HG02642 (cell line): ENCODE data around the gene GSE1.

Source experiments
- ATAC-seq: cut with Tn5 transposase; IDR thresholded peaks from one replicate; pipeline ENCODE4 v1.9.1; 2021; ENCODE audit warnings: mild to moderate bottlenecking; ENCODE audit not compliant: unreplicated experiment, poor library complexity

Gene GSE1

DNA sequence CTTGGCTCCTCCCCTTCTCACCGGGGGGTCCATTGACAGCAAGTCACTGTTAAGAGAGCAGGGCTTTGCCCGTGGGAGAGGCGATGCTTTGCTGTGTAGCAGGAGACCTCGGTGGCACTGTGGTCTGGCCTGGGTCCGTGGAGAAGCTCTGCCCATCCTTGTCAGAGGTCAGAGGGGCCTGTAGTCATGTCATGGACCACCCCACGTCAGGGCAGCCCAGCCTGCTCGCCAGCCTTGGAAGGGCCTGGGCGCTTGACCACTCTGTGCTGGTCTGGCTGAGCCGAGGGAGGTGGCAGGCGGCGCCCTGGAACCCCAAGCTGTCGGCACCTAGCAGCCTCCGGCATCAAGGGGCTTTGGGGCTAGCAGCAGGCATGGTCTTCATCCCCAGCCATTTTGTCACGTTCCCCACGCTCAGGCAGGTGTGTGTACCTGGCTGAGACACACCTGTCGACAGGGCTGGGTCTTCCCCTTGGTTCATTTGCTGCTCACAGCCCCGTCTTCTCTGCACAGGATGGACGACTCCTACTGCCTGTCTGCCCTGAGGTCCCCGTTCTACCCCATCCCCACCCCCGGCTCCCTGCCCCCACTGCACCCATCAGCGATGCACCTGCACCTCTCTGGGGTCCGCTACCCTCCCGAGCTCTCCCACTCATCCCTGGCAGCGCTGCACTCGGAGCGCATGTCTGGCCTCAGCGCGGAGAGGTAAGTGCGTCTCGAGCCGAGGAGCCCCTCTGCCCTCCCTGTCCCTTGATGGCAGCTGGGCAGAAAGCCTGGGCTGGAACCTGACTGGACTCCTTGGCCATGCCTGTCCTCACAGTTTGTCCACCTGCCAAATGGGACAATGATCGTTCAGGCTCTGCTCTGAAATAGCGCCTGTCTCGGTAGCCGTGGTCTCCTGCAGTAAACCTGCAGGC lies 42.4 kb downstream of the GSE1 start:
- no peak for ATAC-seq

DNA sequence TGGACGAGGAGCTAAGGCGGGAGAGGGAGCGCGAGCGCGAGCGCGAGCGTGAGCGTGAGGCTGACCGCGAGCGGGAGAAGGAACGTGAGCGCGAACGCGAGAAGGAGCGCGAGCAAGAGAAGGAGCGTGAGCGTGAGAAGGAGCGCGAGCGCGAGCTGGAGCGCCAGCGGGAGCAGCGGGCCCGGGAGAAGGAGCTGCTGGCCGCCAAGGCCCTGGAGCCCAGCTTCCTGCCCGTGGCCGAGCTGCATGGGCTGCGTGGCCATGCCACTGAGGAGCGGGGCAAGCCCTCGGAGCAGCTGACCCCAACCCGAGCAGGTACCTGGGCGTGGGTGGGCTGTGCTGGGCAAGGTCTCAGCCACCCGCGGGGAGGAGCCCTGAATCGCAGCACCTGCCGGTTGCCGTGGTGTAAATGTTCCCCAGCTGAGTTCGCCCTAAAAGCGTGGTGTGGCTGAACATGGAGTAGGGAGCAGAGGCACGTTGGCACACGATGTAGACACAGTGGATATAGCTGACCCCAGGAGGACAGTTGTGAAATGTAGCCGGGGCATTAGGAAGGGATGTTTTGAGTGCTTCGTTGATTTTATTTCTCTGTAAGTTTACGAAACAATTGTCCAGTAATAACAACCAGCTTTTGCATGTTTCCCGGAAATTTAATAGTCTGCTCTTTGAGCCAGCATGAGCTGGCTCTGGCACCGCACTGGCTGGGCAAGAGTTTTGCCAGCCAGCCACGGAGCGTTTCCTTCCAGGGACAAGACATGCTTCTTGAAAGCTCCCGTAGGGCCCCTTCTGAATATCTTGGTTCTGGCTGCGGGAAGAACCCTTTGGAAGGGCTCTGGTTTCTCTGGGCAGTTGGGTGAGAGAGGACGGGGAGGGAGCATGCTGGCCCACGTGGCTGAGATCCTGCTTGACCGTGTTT lies 43.5 kb downstream of the GSE1 start:
- no peak for ATAC-seq

DNA sequence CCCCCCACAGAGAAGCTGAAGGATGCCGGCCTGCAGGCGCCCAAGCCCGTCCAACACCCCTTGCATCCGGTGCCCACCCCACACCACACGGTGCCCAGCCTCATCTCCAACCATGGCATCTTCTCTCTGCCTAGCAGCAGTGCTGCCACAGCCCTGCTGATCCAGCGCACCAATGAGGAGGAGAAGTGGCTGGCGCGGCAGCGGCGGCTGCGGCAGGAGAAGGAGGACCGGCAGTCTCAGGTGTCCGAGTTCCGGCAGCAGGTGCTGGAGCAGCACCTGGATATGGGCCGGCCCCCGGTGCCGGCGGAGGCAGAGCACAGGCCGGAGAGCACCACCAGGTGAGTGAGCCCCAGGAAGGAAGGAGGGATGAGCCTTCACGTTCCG lies 44.1 kb downstream of the GSE1 start:
- no peak for ATAC-seq

DNA sequence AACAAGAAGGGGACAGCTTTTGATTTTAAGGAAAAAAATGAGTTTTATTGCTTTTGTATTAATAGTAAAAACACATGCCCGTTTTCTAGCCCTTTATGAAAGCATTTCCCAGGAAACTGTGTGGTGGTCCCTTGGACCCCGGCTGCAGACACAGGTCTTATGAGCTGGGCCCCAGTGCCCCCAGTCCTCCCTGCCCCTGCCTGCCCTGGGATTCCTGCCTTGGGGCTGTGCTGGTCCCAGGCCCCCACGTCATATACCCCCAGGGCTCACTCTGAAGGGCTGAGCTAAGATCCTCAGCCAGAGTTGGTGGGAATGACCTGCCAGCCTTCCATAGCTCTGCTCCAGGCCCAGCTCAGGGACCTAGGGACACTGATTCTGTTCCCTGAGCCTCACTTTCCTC lies 44.9 kb downstream of the GSE1 start:
- no peak for ATAC-seq

DNA sequence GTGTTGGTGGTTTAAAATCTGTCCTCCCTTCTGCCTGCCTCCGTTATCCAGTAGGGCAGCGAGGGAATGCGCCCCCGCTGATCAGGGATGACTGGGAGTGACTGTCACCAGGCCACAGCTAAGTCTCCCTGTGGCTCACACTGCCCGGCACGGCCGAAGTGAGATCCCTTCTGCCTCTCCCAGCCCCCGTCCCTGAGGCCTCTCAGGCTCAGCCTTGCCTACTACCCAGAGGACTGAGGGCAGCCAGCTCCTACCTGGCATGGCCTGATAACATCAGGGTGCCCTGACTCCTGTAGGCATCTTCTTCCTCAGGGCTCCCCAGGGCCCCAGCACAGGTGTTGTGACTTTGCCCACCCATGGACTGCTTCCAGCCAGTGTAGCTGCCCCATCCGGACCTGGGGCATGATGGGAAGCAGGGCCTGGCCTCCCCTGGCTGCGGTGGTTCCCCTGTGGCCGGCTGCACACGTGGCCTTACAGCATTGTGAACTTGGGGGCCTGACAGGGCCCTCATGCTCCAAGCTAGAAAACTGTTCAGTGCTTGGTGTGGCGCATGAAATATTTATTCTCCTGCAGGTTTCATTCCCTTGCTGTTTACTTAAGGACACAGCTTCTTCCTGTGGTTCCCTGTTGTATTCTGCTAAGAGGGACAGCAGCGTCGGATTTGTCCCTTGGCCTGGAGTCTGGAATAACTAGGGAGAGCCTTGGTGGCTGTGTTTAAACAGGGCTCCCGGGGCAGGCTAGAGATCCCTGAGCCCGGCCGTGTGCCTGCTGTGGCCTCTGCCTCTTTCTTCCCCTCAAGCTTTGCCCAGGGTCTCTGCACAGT lies 45.6 kb downstream of the GSE1 start:
- ATAC-seq, result no peak

DNA sequence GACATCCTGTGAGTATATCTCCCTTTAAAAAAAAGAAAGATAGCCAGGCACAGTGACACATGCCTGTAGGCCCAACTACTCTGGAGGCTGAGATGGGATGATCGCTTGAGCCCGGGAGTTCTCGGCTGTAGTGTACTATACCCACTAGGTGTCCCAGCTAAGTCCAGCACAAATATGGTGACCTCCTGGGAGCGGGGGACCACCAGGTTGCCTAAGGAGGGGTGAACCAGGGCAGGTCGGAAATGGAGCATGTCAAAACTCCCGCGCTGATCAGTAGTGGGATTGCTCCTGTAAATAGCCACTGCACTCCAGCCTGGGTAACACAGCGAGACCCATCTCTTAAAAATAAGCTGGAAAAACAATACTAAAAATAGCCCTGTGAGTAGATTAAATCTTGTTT lies 46.2 kb downstream of the GSE1 start:
- ATAC-seq, result no peak

DNA sequence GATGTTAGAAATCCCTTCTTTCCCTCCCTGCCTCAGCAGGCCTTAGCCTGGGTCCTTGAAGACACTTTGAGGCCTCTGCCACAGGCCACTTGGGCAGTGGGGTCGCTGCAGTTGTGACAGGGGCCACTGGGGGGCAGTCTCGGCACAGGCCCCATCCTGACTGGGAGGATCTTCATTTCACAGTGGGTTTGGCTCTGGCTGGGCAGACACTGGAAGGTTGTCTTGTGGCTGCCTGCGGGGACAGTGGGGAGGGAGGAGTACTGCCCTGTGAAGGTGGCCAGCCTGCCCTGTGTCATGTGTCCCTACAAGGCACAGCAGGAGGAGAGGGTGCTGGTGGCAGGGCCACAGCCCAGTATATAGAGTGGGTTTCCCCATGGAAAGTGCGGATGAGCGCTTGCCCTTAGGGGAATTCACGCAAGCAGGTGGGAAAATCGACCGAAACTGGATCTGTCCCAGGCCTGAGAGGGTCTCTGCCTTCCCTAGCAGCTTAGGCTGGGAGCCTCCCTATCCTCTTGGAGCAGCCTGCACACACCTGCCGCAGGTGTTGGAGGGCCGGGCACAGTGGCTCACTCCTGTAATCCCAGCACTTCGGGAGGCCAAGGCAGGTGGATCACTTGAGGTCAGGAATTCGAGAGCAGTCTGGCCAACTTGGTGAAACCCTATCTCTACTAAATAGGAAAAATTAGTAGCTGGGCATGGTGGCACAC lies 46.8 kb downstream of the GSE1 start:
- ATAC-seq, result peak; percentile 46

DNA sequence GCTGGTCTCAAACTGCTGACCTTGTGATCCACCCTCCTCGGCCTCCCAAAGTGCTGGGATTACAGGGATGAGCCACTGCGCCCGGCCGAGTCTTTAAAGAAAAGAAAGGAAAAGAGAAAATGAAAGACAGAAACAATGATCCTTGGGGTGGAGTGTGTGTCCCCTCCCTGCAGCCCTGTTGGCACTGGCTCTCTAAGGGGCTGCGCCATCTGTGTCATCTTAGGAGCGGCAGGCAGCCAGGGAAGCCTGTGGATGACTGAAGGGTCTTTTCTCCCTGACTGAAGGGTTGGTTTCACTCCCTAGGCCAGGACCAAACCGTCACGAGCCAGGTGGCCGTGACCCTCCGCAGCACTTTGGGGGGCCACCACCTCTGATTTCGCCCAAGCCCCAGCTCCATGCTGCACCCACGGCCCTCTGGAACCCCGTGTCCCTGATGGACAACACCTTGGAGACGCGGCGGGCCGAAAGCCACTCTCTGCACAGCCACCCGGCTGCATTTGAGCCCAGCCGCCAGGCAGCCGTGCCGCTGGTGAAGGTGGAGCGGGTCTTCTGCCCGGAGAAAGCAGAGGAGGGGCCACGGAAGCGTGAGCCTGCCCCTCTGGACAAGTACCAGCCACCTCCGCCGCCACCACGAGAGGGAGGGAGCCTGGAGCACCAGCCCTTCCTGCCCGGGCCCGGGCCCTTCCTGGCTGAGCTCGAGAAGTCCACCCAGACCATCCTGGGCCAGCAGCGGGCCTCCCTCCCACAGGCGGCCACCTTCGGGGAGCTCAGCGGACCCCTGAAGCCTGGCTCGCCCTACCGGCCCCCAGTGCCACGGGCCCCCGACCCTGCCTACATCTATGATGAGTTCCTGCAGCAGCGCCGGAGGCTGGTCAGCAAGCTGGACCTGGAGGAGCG lies 48.0 kb downstream of the GSE1 start:
- ATAC-seq, result no peak

DNA sequence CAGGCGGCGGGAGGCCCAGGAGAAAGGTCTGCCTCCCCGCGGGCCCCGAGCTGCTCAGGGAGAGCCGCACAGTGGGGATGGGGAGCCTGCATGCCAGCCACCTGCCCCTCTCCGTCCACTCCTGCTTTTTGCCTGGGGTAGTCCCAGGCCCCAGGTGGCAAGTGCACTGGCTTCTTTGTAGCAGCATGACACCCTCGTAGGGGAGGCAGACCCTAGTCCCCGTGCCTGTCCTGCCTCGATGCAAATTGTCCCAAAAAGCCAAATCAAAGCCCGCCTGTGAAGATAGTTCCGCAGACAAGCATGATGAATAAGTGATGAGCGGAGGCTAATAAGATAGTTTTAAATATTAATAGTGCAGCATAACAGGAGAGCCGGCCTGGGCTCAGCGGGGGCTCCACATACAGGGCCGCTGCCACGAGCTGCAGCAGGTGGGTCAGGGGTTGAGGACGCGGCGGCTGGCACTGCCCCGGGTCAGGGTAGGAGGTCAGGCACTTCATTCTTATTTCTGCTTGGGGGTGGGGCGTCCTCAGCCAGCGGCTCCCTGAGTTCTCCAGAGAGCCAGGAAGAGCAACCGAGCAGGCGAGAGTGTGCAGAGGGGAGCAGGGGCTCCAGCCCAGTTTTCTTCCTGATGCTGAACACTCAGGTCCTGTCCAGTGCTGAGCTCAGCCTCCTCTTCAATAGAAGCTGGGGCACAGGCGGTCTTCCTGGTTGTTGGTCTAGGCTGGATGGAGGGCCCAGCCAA lies 48.8 kb downstream of the GSE1 start:
- no peak for ATAC-seq

DNA sequence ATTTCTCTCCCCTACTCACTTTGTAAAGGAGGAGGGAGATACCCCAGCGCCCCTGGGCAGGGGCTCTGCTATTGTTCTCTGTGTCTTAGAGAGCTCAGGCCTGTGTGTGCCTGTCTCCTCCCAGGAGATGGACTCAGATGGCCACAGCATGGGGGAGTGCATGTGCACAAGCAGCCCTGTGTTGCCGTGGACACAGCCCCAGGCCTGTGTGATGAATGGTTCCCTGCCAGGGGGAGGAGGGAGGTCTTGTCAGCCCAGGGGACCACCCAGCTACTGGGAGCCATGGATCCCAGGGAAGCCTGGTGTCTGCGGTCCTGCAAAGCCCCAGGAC lies 49.3 kb downstream of the GSE1 start:
- ATAC-seq, result no peak

DNA sequence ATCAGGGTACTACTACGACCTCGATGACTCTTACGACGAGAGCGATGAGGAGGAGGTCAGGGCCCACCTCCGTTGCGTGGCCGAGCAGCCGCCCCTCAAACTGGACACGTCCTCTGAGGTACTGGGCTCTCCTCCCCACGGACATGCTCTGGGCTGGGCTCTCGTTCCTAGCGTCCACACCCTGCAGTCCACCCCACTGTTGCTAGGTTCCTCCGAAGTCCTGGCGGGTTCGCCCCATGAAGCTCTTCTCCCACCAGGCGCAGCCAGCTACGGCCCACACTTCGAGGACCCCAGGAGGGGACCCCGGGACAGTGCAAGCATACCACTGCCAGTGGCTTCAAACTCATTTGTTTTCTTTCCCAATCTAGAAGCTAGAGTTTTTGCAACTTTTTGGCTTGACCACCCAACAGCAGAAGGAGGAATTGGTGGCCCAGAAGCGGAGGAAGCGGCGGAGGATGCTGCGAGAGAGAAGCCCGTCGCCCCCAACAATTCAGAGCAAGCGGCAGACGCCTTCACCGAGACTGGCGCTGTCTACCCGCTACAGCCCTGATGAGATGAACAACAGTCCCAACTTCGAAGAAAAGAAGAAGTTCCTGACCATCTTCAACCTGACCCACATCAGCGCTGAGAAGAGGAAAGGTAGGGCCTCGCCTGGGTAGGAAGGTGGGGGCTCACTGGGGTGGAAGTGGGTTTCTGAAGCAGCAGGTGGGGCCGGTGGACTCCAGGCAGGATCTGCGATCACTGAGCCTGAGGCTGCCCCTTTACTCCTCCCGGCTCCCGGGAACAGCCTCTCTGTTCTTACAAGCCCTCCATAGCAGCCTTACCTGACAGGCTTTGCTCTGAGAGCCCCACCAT lies 50.1 kb downstream of the GSE1 start:
- ATAC-seq, result no peak

DNA sequence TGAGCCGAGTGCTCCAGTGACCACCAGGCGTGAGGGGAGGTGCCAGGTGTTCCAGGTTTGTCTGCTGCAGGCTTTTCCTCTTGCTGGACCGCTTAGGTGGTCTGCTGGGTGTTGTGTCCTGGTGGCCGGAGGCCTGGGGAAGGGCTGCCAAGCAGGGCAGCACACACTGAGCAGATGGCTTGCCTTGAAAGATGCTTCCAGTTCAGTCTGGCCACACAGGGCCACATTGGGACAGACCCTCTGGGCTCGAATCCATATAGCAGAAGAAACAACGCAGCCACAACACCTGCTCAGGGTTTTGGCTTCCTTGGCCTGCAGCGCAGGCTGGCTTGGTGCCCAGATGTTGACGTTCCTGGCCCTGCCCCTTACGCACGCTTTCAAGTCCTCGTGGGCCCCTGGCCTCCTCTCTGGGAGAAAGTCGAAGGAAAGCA lies 50.8 kb downstream of the GSE1 start:
- ATAC-seq, result no peak

DNA sequence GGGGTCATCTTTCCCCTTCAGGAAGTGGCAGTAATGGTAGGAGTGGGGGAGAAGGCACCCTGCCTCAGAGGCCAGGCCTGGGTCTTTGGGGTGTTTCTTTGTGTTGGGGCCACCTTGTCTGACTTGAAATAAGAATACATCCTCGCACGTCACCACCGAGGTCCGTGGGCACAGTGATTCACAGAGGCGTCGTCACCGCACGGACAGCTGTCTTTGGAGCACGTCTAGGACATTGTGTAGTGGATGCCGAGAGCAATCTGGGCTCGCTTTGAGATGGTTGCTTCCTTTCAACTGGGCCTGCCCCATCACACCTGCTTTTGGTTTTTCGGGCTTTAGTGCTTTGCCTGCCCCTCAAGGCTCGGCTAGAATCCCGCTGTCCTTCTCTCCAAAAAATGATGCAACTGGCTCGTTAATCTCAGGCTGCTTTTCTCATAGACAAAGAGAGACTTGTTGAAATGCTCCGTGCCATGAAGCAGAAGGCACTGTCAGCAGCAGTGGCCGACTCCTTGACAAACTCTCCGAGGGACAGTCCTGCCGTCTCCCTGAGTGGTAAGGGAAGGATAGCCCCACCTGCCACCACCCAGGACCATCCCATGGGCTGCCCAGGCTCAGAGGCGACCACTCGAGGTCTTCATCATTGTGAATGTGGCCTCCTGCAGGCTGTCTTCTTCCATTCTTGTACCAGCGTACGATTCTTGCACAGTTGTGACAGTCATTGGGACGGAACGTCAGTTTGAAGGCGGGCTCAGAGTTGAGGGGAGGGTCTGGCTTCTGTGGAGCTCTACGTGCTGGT lies 51.7 kb downstream of the GSE1 start:
- ATAC-seq, result no peak

DNA sequence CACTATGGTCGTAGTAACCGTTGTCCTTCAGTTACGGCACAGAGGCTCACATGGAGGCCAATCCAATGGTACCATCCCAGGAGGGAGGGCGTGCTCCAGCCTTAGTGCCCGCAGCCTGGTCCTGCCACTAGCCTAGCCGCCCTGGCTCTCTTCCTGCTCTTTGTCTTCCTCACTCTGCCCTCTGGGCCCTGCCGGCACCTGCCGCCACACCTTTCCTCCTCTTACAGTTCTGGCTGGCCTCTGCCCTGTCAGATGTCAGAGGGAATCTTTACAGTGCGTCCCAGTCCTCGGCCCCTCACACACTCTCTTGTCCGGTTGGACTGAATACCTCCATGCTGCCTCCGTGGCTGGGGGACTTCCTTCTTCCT lies 52.2 kb downstream of the GSE1 start:
- no peak for ATAC-seq

DNA sequence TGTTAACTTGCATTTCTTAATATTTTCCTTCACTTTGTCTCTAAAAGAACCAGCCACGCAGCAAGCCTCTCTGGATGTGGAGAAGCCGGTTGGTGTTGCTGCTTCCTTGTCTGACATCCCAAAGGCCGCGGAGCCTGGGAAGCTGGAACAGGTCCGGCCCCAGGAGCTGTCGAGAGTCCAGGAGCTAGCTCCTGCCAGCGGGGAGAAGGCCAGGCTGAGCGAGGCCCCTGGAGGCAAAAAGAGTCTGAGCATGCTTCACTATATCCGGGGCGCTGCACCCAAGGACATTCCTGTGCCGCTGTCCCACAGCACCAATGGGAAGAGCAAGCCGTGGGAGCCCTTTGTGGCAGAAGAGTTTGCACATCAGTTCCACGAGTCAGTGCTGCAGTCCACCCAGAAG lies 52.8 kb downstream of the GSE1 start:
- no peak for ATAC-seq

DNA sequence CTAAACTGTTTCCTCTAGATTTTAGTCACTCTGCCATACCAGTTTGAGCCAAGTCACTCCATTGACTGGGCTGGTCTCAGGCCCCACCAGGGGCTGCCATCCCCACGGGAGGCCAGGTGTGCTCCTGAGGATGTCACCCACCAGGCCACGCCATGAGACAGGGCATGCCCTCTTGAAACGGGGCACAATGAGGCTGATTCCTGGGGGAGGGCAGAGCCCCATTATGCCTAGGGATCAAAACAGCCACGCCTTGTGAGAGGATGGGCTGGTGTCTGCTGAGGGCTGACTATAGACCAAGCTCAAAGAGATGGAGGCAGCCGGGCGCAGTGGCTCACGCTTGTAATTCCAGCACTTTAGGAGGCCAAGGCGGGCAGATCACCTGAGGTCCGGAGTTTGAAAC lies 54.1 kb downstream of the GSE1 start:
- ATAC-seq, result no peak
